SK-N-SH treated with all-trans-retinoic acid at 6 μM for 48 hours (cell line): ENCODE data around the gene VN1R5.

Source experiments
- ATAC-seq: fragments of 200-7000 bp; cut with Tn5 transposase; 3 replicates; pipeline ENCODE4 v1.9.1; 2020; ENCODE audit warnings: mild to moderate bottlenecking, moderate library complexity
- ARNTL ChIP-seq: fragments of 450-650 bp; formaldehyde crosslinking; IDR thresholded peaks from 2 replicates; pipeline ENCODE4 v1.5.0; 2020; ENCODE audit warnings: low read depth, mild to moderate bottlenecking, moderate library complexity, borderline replicate concordance
- BACH2 ChIP-seq: fragments of 250-450 bp; sonication (Bioruptor Pico); IDR thresholded peaks from 2 replicates; pipeline ENCODE4 v1.9.0; 2021; ENCODE audit warnings: mild to moderate bottlenecking, borderline replicate concordance
- CSDC2 ChIP-seq: fragments of 250-450 bp; sonication (Bioruptor Pico); IDR thresholded peaks from 2 replicates; pipeline ENCODE4 v1.5.0; 2020; ENCODE audit warnings: mild to moderate bottlenecking, moderate library complexity
- ESRRG ChIP-seq: fragments of 250-450 bp; sonication (Bioruptor Pico); IDR thresholded peaks from 2 replicates; pipeline ENCODE4 v1.6.1; 2021; ENCODE audit warnings: mild to moderate bottlenecking
- GLIS3 ChIP-seq: fragments of 250-450 bp; sonication (Bioruptor Pico); IDR thresholded peaks from 2 replicates; pipeline ENCODE4 v1.5.0; 2020; ENCODE audit warnings: mild to moderate bottlenecking, moderate library complexity
- ISL1 ChIP-seq: fragments of 250-450 bp; sonication (Bioruptor Pico); IDR thresholded peaks from 2 replicates; pipeline ENCODE4 v2.1.2; 2022; ENCODE audit warnings: mild to moderate bottlenecking, moderate library complexity
- OSR1 ChIP-seq: fragments of 250-450 bp; sonication (Bioruptor Pico); IDR thresholded peaks from 2 replicates; pipeline ENCODE4 v1.8.0; 2022; ENCODE audit warnings: moderate library complexity, mild to moderate bottlenecking, inconsistent platforms
- PPARA ChIP-seq: fragments of 250-450 bp; sonication (Bioruptor Pico); IDR thresholded peaks from 2 replicates; pipeline ENCODE4 v1.5.0; 2020; ENCODE audit warnings: mild to moderate bottlenecking, borderline replicate concordance
- RARB ChIP-seq: fragments of 250-450 bp; sonication (Bioruptor Pico); IDR thresholded peaks from 2 replicates; pipeline ENCODE4 v1.8.0; 2021; ENCODE audit warnings: mild to moderate bottlenecking, moderate library complexity
- SNAI2 ChIP-seq: fragments of 250-450 bp; sonication (Bioruptor Pico); IDR thresholded peaks from 2 replicates; pipeline ENCODE4 v1.5.0; 2020; ENCODE audit warnings: mild to moderate bottlenecking, moderate library complexity
- TCF4 ChIP-seq: fragments of 250-450 bp; sonication (Bioruptor Pico); IDR thresholded peaks from 2 replicates; pipeline ENCODE4 v1.8.0; 2021; ENCODE audit warnings: mild to moderate bottlenecking, moderate library complexity, borderline replicate concordance
- TOX ChIP-seq: fragments of 250-450 bp; sonication (Bioruptor Pico); IDR thresholded peaks from 2 replicates; pipeline ENCODE4 v1.8.0; 2021; ENCODE audit warnings: mild to moderate bottlenecking, moderate library complexity, borderline replicate concordance
- ZFP3 ChIP-seq: fragments of 250-450 bp; sonication (Bioruptor Pico); IDR thresholded peaks from 2 replicates; pipeline ENCODE4 v1.5.0; 2020; ENCODE audit warnings: mild to moderate bottlenecking, moderate library complexity
- ZNF565 ChIP-seq: fragments of 450-650 bp; formaldehyde crosslinking; conservative IDR thresholded peaks from 2 replicates; pipeline ENCODE4 v1.5.0; 2020; ENCODE audit warnings: low read depth, mild to moderate bottlenecking, moderate library complexity
- ZNF70 ChIP-seq: fragments of 450-650 bp; formaldehyde crosslinking; IDR thresholded peaks from 2 replicates; pipeline ENCODE4 v1.5.0; 2020; ENCODE audit warnings: mild to moderate bottlenecking, moderate library complexity
- ZNF8 ChIP-seq: fragments of 450-650 bp; formaldehyde crosslinking; IDR thresholded peaks from 2 replicates; pipeline ENCODE4 v1.5.0; 2020; ENCODE audit warnings: mild to moderate bottlenecking, moderate library complexity
- TF ChIP-seq, protein P1 (sequence below): fragments of 250-450 bp; sonication (Bioruptor Pico); IDR thresholded peaks from 2 replicates; pipeline ENCODE4 v1.5.1; 2020; ENCODE audit warnings: low read depth, mild to moderate bottlenecking, moderate library complexity
- TF ChIP-seq, protein P2 (sequence below): fragments of 250-450 bp; sonication (Bioruptor Pico); IDR thresholded peaks from 2 replicates; pipeline ENCODE4 v1.5.0; 2020; ENCODE audit warnings: mild to moderate bottlenecking, moderate library complexity
- TF ChIP-seq, protein P3 (sequence below): fragments of 250-450 bp; sonication (Bioruptor Pico); IDR thresholded peaks from 2 replicates; pipeline ENCODE4 v1.8.0; 2020; ENCODE audit warnings: mild to moderate bottlenecking, moderate library complexity, borderline replicate concordance
- TF ChIP-seq, protein P4 (sequence below): fragments of 250-450 bp; sonication (Bioruptor Pico); IDR thresholded peaks from 2 replicates; pipeline ENCODE4 v1.5.1; 2021; ENCODE audit warnings: mild to moderate bottlenecking, moderate library complexity
- TF ChIP-seq, protein P5 (sequence below): fragments of 250-450 bp; sonication (Bioruptor Pico); IDR thresholded peaks from 2 replicates; pipeline ENCODE4 v1.8.0; 2021; ENCODE audit warnings: low read depth, mild to moderate bottlenecking, moderate library complexity, borderline replicate concordance

The VN1R5 gene

DNA sequence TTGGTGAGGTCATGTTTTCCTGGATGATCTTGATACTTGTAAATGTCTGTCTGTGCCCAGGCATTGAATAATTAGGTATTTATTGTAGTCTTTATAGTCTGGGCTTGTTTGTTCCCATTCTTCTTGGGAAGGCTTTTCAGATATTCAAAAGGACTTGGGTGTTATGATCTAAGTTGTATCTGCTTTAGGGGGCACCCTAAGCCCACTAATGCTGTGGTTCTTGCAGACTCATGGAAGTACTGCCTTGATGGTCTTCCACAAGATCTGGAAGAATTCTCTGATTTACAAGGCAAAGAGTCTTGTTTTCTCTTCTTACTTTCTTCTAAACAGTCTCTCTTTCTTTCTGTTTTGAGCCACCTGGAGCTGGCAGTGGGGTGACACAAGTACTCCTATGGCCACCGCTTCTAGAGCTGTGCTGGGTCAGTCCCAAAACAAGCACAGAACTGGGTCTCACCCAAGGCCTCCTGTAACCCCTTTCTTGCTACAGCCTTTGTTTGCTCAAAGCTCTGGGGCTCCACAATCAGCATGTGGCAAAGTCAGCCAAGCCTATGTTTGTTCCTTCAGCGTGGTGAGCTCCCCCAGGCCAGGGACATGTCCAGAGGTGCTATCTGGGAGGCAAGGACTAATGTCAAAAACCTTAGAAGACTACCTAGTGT, 12.6 kb downstream of the VN1R5 start (continued):
- TF ChIP-seq GLIS3 (CRISPR knock-in tag) (no peak), ZNF565 (CRISPR knock-in tag) (no peak), ARNTL (CRISPR knock-in tag) (no peak), RARB (no peak), PPARA (no peak)

DNA sequence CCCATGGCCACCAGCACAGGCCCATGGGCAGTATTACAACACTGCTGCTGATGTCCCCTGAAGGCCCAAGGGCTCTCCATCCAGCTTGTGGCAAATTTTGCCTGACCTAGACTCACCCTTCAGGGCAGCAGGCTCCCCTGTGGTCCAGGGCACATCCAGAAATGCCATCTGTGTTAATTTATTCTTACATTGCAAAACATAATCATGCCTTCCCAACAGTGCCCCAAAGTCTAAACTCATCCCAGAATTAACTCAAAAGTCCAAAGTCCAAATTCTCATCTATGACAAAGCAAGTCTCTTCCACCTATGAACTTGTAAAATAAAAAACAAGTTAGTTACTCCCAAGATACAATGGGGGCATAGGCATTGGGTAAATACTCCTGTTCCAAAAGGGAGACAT, 13.3 kb downstream of the VN1R5 start:
- TF ChIP-seq ISL1 (CRISPR knock-in tag) = no peak
- TF ChIP-seq ZNF565 (CRISPR knock-in tag) = no peak
- TF ChIP-seq OSR1 (CRISPR knock-in tag) = no peak
- no peak for TF ChIP-seq BACH2 (CRISPR knock-in tag)
- TF ChIP-seq SNAI2 (CRISPR knock-in tag) = no peak
- no peak for TF ChIP-seq CSDC2
- TF ChIP-seq, protein P1, sequence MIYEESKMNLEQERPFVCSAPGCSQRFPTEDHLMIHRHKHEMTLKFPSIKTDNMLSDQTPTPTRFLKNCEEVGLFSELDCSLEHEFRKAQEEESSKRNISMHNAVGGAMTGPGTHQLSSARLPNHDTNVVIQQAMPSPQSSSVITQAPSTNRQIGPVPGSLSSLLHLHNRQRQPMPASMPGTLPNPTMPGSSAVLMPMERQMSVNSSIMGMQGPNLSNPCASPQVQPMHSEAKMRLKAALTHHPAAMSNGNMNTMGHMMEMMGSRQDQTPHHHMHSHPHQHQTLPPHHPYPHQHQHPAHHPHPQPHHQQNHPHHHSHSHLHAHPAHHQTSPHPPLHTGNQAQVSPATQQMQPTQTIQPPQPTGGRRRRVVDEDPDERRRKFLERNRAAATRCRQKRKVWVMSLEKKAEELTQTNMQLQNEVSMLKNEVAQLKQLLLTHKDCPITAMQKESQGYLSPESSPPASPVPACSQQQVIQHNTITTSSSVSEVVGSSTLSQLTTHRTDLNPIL = no peak
- TF ChIP-seq ESRRG = no peak
- no peak for TF ChIP-seq RARB
- TF ChIP-seq TCF4 = no peak
- TF ChIP-seq, protein P2, sequence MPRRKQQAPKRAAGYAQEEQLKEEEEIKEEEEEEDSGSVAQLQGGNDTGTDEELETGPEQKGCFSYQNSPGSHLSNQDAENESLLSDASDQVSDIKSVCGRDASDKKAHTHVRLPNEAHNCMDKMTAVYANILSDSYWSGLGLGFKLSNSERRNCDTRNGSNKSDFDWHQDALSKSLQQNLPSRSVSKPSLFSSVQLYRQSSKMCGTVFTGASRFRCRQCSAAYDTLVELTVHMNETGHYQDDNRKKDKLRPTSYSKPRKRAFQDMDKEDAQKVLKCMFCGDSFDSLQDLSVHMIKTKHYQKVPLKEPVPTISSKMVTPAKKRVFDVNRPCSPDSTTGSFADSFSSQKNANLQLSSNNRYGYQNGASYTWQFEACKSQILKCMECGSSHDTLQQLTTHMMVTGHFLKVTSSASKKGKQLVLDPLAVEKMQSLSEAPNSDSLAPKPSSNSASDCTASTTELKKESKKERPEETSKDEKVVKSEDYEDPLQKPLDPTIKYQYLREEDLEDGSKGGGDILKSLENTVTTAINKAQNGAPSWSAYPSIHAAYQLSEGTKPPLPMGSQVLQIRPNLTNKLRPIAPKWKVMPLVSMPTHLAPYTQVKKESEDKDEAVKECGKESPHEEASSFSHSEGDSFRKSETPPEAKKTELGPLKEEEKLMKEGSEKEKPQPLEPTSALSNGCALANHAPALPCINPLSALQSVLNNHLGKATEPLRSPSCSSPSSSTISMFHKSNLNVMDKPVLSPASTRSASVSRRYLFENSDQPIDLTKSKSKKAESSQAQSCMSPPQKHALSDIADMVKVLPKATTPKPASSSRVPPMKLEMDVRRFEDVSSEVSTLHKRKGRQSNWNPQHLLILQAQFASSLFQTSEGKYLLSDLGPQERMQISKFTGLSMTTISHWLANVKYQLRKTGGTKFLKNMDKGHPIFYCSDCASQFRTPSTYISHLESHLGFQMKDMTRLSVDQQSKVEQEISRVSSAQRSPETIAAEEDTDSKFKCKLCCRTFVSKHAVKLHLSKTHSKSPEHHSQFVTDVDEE (CRISPR knock-in tag) = no peak
- TF ChIP-seq, protein P3, sequence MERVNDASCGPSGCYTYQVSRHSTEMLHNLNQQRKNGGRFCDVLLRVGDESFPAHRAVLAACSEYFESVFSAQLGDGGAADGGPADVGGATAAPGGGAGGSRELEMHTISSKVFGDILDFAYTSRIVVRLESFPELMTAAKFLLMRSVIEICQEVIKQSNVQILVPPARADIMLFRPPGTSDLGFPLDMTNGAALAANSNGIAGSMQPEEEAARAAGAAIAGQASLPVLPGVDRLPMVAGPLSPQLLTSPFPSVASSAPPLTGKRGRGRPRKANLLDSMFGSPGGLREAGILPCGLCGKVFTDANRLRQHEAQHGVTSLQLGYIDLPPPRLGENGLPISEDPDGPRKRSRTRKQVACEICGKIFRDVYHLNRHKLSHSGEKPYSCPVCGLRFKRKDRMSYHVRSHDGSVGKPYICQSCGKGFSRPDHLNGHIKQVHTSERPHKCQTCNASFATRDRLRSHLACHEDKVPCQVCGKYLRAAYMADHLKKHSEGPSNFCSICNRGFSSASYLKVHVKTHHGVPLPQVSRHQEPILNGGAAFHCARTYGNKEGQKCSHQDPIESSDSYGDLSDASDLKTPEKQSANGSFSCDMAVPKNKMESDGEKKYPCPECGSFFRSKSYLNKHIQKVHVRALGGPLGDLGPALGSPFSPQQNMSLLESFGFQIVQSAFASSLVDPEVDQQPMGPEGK = no peak
- TF ChIP-seq, protein P4, sequence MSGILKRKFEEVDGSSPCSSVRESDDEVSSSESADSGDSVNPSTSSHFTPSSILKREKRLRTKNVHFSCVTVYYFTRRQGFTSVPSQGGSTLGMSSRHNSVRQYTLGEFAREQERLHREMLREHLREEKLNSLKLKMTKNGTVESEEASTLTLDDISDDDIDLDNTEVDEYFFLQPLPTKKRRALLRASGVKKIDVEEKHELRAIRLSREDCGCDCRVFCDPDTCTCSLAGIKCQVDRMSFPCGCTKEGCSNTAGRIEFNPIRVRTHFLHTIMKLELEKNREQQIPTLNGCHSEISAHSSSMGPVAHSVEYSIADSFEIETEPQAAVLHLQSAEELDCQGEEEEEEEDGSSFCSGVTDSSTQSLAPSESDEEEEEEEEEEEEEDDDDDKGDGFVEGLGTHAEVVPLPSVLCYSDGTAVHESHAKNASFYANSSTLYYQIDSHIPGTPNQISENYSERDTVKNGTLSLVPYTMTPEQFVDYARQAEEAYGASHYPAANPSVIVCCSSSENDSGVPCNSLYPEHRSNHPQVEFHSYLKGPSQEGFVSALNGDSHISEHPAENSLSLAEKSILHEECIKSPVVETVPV = no peak
- TF ChIP-seq ARNTL (CRISPR knock-in tag) = no peak
- no peak for TF ChIP-seq ZNF70 (CRISPR knock-in tag)
- TF ChIP-seq GLIS3 (CRISPR knock-in tag) = no peak
- no peak for TF ChIP-seq TOX (CRISPR knock-in tag)
- no peak for TF ChIP-seq ZNF8 (CRISPR knock-in tag)
- TF ChIP-seq, protein P5, sequence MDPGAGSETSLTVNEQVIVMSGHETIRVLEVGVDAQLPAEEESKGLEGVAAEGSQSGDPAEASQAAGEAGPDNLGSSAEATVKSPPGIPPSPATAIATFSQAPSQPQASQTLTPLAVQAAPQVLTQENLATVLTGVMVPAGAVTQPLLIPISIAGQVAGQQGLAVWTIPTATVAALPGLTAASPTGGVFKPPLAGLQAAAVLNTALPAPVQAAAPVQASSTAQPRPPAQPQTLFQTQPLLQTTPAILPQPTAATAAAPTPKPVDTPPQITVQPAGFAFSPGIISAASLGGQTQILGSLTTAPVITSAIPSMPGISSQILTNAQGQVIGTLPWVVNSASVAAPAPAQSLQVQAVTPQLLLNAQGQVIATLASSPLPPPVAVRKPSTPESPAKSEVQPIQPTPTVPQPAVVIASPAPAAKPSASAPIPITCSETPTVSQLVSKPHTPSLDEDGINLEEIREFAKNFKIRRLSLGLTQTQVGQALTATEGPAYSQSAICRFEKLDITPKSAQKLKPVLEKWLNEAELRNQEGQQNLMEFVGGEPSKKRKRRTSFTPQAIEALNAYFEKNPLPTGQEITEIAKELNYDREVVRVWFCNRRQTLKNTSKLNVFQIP (CRISPR knock-in tag) = no peak
- no peak for TF ChIP-seq PPARA
- no peak for ATAC-seq

DNA sequence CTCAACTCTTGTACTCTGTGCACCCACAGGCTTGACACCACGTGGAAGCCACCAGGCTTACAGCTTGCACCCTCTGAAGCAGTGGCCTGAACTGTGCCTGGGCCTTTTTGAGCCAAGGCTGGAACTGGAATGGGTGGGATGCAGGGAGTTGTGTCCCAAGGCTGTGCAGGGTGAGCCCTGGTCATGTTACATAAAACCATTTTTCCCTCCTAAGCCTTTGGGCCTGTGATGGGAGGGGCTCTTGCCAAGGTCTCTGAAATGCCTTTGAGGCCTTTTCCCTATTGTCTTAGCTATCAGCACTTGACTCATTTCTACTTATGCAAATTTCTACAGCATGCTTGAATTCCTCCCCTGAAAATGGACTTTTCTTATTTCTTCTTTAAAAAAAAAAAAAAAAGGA, 14.1 kb downstream of the VN1R5 start:
- TF ChIP-seq ISL1 (CRISPR knock-in tag) = no peak
- TF ChIP-seq TOX (CRISPR knock-in tag) = no peak
- TF ChIP-seq, protein P4 = no peak
- no peak for TF ChIP-seq ZNF70 (CRISPR knock-in tag)
- TF ChIP-seq SNAI2 (CRISPR knock-in tag) = no peak
- TF ChIP-seq ZFP3 (CRISPR knock-in tag) = no peak
- TF ChIP-seq, all 23 proteins: peak for 0
- ATAC-seq = no peak
